ENCODE results near the gene TNIP2. TPM values are rescaled to one million over a fixed set of nuclear protein-coding genes. Genes with fewer than 3 reads are reported as not detected.
"Not testable (repeated sequence)": the region's sequence is repeated elsewhere in the genome, so short reads cannot be mapped to it uniquely, and the experiment has no call there.

Gene TNIP2
- total RNA-seq, 2 donors from 2014 or later = 67.3 to 84.8 TPM

GRCh38 chr4:2786152-2786671 lies 30.1 kb upstream of the TNIP2 start:
- TF ChIP-seq CTCF (IDR thresholded peaks at IDR 0.05) = no peak
- no peak for DNase-seq (ENCODE audit: low spot score)

GRCh38 chr4:2785613-2786012 lies 29.5 kb upstream of the TNIP2 start:
- Histone ChIP-seq H3K27ac (no peak overlapping the region), H3K9me3 (no peaks in the 10 kb centered on the region), H3K27me3 (replicated peaks; ENCODE audit: insufficient read depth) (no peaks in the 10 kb centered on the region), H3K36me3 (no peaks in the 10 kb centered on the region), H3K4me1 (ENCODE audit: control insufficient read depth in 1 of 2, low read depth in 2 of 2) (peaks cover 5 to 15% of the 10 kb centered on the region in 2 donors), H3K4me3 (no peak overlapping the region)
- DNase-seq (ENCODE audit: low spot score) (no peak), ATAC-seq (ENCODE audit: insufficient number of reproducible peaks, low FRiP score, low read depth) (no peak)
- no peak for TF ChIP-seq CTCF (IDR thresholded peaks at IDR 0.05)

More at GRCh38 chr4:2786152-2786671, 30.1 kb upstream of the TNIP2 start:
- no peaks in the 10 kb centered on the region for H3K27me3 ChIP-seq (replicated peaks; ENCODE audit: insufficient read depth)
- H3K4me3 ChIP-seq = no peak overlapping the region
- peaks cover 5 to 15% of the 10 kb centered on the region in 2 donors for H3K4me1 ChIP-seq (ENCODE audit: control insufficient read depth in 1 of 2, low read depth in 2 of 2)
- no peak for ATAC-seq (ENCODE audit: insufficient number of reproducible peaks, low FRiP score, low read depth)
- no peaks in the 10 kb centered on the region for H3K9me3 ChIP-seq
- no peaks in the 10 kb centered on the region for H3K36me3 ChIP-seq
- no peak overlapping the region for H3K27ac ChIP-seq

GRCh38 chr4:2783790-2784189 lies 27.7 kb upstream of the TNIP2 start:
- DNase-seq (ENCODE audit: low spot score) = no peak
- no peaks in the 10 kb centered on the region for H3K27me3 ChIP-seq (replicated peaks; ENCODE audit: insufficient read depth)
- H3K9me3 ChIP-seq = no peaks in the 10 kb centered on the region
- TF ChIP-seq CTCF (IDR thresholded peaks at IDR 0.05) = no peak
- no peak for ATAC-seq (ENCODE audit: insufficient number of reproducible peaks, low FRiP score, low read depth)
- H3K36me3 ChIP-seq = no peaks in the 10 kb centered on the region
- peaks cover 5 to 15% of the 10 kb centered on the region in 2 donors for H3K4me1 ChIP-seq (ENCODE audit: control insufficient read depth in 1 of 2, low read depth in 2 of 2)
- H3K27ac ChIP-seq = no peak overlapping the region
- H3K4me3 ChIP-seq = no peak overlapping the region

- H3K4me3 ChIP-seq = no peak overlapping the region
- H3K27ac ChIP-seq = no peak overlapping the region
- DNase-seq (ENCODE audit: low spot score) (no peak), ATAC-seq (ENCODE audit: insufficient number of reproducible peaks, low FRiP score, low read depth) (no peak)
- no peaks in the 10 kb centered on the region for H3K27me3 ChIP-seq (replicated peaks; ENCODE audit: insufficient read depth)
- H3K4me1 ChIP-seq (ENCODE audit: control insufficient read depth in 1 of 2, low read depth in 2 of 2) = no peaks in the 10 kb centered on the region
- TF ChIP-seq CTCF (IDR thresholded peaks at IDR 0.05) = no peak
- H3K9me3 ChIP-seq = no peaks in the 10 kb centered on the region
- no peaks in the 10 kb centered on the region for H3K36me3 ChIP-seq
These were observed 25.8 kb upstream of the TNIP2 start for GRCh38 chr4:2781911-2782310.

GRCh38 chr4:2780643-2781042 lies 24.5 kb upstream of the TNIP2 start:
- not testable (repeated sequence) for H3K4me1 ChIP-seq (ENCODE audit: control insufficient read depth in 1 of 2, low read depth in 2 of 2); ATAC-seq (ENCODE audit: insufficient number of reproducible peaks, low FRiP score, low read depth); H3K36me3 ChIP-seq; H3K27me3 ChIP-seq (replicated peaks; ENCODE audit: insufficient read depth); H3K4me3 ChIP-seq; H3K9me3 ChIP-seq; DNase-seq (ENCODE audit: low spot score); H3K27ac ChIP-seq

- Histone ChIP-seq H3K9me3 (no peaks in the 10 kb centered on the region), H3K27ac (no peak overlapping the region), H3K27me3 (replicated peaks; ENCODE audit: insufficient read depth) (no peaks in the 10 kb centered on the region), H3K4me1 (ENCODE audit: control insufficient read depth in 1 of 2, low read depth in 2 of 2) (no peaks in the 10 kb centered on the region), H3K36me3 (no peaks in the 10 kb centered on the region), H3K4me3 (no peak overlapping the region)
- no peak for DNase-seq (ENCODE audit: low spot score)
- TF ChIP-seq CTCF (IDR thresholded peaks at IDR 0.05) = no peak
- no peak for ATAC-seq (ENCODE audit: insufficient number of reproducible peaks, low FRiP score, low read depth)
These were observed 15.1 kb upstream of the TNIP2 start for GRCh38 chr4:2771264-2771663.

All from thoracic aorta (tissue), 2 donors.